ENCODE data around the gene ADCY10. TPM values are rescaled to one million over a fixed set of nuclear protein-coding genes. Genes with fewer than 3 reads are reported as not detected.
"Not testable (repeated sequence)": the region's sequence is repeated elsewhere in the genome, so short reads cannot be mapped to it uniquely, and the experiment has no call there.

The ADCY10 gene
- polyA plus RNA-seq, 1 donor from 2014 or later = 0.09 TPM

DNA sequence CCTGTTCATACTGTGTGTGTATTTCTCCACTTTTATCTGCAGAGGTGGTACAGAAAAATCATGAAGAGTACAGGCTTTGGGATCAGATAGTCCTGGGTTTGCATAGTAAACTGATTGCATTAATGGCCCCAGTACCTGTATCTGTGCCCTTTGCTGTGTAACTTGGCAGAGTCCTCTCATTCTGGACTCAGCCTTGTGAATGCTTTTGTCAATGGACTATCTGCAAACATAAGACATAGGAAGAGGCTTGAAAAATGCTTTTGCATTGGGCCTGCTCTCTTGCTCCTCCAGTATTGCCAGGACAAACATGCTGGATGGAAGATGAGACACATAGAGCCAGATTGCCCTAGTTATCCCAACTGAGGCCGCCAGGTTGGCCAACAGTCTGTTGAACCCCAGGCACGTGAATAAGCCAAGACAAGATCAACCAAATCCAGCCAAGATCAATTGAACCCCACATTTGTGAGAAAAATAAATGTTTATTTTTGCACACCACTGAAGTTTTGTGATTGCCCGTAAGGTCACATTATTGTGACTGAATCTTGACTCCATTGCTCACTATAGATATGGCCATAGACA, 37.2 kb downstream of the ADCY10 start:
- Histone ChIP-seq H3K9ac (ENCODE audit: low read length) (no peak overlapping the region), H3K27ac (ENCODE audit: low read length) (no peak overlapping the region), H3K9me2 (ENCODE audit: insufficient read depth, low read length) (no peaks in the 10 kb centered on the region), H2AFZ (ENCODE audit: low read depth, low read length) (no peak overlapping the region), H3K9me3 (ENCODE audit: low read length) (no peaks in the 10 kb centered on the region), H3K4me2 (ENCODE audit: low read length) (no peak overlapping the region), H3F3A (ENCODE audit: insufficient read depth, low read length, poor library complexity, severe bottlenecking) (no peaks in the 10 kb centered on the region), H3K4me3 (ENCODE audit: low read length) (no peak overlapping the region), H3K79me2 (replicated peaks; ENCODE audit: insufficient read depth, low read length) (no peaks in the 10 kb centered on the region), H3K27me3 (ENCODE audit: insufficient read depth, low read depth, low read length) (no peaks in the 10 kb centered on the region), H4K20me1 (ENCODE audit: insufficient read depth) (no peaks in the 10 kb centered on the region), H3K36me3 (ENCODE audit: insufficient read depth, low read length) (no peaks in the 10 kb centered on the region)
- TF ChIP-seq EP300 (conservative IDR thresholded peaks at IDR 0.05; ENCODE audit: poor library complexity, severe bottlenecking) (no peak), MXI1 (conservative IDR thresholded peaks at IDR 0.05; ENCODE audit: poor library complexity, severe bottlenecking) (no peak), SMC3 (conservative IDR thresholded peaks at IDR 0.05; ENCODE audit: poor library complexity) (no peak), EZH2 (IDR thresholded peaks at IDR 0.05; ENCODE audit: borderline replicate concordance, insufficient read depth, low read length, poor library complexity, severe bottlenecking) (no peak), RAD21 (conservative IDR thresholded peaks at IDR 0.05) (no peak), POLR2AphosphoS5 (IDR thresholded peaks at IDR 0.05) (no peak), TAF1 (IDR thresholded peaks at IDR 0.05; ENCODE audit: low read depth) (no peak)
- TF ChIP-seq, protein P1, sequence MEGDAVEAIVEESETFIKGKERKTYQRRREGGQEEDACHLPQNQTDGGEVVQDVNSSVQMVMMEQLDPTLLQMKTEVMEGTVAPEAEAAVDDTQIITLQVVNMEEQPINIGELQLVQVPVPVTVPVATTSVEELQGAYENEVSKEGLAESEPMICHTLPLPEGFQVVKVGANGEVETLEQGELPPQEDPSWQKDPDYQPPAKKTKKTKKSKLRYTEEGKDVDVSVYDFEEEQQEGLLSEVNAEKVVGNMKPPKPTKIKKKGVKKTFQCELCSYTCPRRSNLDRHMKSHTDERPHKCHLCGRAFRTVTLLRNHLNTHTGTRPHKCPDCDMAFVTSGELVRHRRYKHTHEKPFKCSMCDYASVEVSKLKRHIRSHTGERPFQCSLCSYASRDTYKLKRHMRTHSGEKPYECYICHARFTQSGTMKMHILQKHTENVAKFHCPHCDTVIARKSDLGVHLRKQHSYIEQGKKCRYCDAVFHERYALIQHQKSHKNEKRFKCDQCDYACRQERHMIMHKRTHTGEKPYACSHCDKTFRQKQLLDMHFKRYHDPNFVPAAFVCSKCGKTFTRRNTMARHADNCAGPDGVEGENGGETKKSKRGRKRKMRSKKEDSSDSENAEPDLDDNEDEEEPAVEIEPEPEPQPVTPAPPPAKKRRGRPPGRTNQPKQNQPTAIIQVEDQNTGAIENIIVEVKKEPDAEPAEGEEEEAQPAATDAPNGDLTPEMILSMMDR (IDR thresholded peaks at IDR 0.05; ENCODE audit: poor library complexity, severe bottlenecking) = no peak
- TF ChIP-seq, protein P2, sequence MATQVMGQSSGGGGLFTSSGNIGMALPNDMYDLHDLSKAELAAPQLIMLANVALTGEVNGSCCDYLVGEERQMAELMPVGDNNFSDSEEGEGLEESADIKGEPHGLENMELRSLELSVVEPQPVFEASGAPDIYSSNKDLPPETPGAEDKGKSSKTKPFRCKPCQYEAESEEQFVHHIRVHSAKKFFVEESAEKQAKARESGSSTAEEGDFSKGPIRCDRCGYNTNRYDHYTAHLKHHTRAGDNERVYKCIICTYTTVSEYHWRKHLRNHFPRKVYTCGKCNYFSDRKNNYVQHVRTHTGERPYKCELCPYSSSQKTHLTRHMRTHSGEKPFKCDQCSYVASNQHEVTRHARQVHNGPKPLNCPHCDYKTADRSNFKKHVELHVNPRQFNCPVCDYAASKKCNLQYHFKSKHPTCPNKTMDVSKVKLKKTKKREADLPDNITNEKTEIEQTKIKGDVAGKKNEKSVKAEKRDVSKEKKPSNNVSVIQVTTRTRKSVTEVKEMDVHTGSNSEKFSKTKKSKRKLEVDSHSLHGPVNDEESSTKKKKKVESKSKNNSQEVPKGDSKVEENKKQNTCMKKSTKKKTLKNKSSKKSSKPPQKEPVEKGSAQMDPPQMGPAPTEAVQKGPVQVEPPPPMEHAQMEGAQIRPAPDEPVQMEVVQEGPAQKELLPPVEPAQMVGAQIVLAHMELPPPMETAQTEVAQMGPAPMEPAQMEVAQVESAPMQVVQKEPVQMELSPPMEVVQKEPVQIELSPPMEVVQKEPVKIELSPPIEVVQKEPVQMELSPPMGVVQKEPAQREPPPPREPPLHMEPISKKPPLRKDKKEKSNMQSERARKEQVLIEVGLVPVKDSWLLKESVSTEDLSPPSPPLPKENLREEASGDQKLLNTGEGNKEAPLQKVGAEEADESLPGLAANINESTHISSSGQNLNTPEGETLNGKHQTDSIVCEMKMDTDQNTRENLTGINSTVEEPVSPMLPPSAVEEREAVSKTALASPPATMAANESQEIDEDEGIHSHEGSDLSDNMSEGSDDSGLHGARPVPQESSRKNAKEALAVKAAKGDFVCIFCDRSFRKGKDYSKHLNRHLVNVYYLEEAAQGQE (IDR thresholded peaks at IDR 0.05; ENCODE audit: borderline replicate concordance) = no peak

DNA sequence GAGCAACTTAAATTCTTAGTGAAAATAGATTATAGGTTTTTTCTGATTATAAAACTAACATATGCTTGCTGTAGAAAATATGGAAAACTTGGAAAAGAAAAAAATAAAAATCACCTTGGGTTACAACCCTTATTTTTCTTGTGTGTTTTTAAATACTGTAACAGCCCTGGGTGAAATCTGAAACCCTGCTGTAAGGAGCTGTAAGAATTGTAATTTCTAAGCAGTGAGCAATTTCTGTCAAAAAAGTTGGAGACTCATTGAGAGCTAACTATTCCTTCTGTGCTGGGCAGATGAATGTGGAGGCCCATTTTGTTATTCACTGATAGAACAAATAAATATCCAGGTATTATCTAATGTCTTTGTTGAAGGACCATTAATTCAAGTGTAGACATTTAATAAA, 42.6 kb downstream of the ADCY10 start:
- Histone ChIP-seq H4K20me1 (ENCODE audit: insufficient read depth) (no peaks in the 10 kb centered on the region), H3K27ac (ENCODE audit: low read length) (no peak overlapping the region), H2AFZ (ENCODE audit: low read depth, low read length) (no peak overlapping the region), H3K9me3 (ENCODE audit: low read length) (no peaks in the 10 kb centered on the region), H3K4me3 (ENCODE audit: low read length) (no peak overlapping the region), H3K36me3 (ENCODE audit: insufficient read depth, low read length) (no peaks in the 10 kb centered on the region), H3K79me2 (replicated peaks; ENCODE audit: insufficient read depth, low read length) (no peaks in the 10 kb centered on the region), H3K4me2 (ENCODE audit: low read length) (no peak overlapping the region), H3K9ac (ENCODE audit: low read length) (no peak overlapping the region), H3K9me2 (ENCODE audit: insufficient read depth, low read length) (no peaks in the 10 kb centered on the region), H3K27me3 (ENCODE audit: insufficient read depth, low read depth, low read length) (no peaks in the 10 kb centered on the region), H3F3A (ENCODE audit: insufficient read depth, low read length, poor library complexity, severe bottlenecking) (no peaks in the 10 kb centered on the region)
- TF ChIP-seq TAF1 (IDR thresholded peaks at IDR 0.05; ENCODE audit: low read depth) (no peak), RAD21 (conservative IDR thresholded peaks at IDR 0.05) (no peak), EP300 (conservative IDR thresholded peaks at IDR 0.05; ENCODE audit: poor library complexity, severe bottlenecking) (no peak)
- TF ChIP-seq, protein P1 (IDR thresholded peaks at IDR 0.05; ENCODE audit: poor library complexity, severe bottlenecking) = no peak
- TF ChIP-seq, protein P2 (IDR thresholded peaks at IDR 0.05; ENCODE audit: borderline replicate concordance) = no peak

DNA sequence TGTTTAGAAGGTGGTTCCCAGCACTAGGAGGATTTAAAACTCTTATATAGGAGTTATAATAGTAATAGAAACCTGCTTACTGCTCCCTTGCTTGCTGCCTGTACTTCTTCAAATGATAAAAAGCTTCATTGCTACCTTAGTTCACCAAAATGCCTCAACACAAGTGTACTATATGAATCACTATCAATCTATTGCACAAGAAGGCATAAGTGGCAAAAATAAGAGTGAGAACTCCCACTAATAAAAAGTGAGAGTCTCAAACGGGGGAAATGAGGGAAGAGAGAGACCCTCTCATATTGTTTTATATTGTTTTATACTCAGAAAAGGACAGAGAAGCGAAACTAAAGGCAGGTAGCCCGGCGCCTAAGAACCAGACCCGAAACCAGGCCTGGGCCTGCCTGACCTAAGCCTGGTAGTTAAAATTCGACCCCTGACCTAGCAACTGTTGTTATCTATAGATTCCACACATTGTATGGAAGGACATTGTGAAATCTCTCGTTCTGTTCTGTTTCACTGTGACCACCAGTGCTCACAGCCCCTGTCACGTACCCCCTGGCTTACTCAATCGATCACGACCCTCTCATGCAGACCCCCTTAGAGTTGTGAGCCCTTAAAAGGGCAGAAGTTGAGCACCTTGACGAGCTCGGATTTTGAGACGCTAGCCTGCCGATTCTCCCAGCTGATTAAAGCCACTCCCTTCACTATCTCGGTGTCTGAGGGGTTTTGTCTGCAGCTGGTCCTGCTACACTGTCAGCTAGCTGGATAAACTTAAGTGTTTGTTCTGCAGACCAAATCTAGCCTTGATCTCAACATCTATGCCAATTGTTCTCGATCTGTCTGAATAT, 44.6 kb downstream of the ADCY10 start:
- H3K4me2 ChIP-seq (ENCODE audit: low read length); H3K9me2 ChIP-seq (ENCODE audit: insufficient read depth, low read length); H3K27me3 ChIP-seq (ENCODE audit: insufficient read depth, low read depth, low read length); H3K4me3 ChIP-seq (ENCODE audit: low read length); H3K27ac ChIP-seq (ENCODE audit: low read length); H4K20me1 ChIP-seq (ENCODE audit: insufficient read depth); H2AFZ ChIP-seq (ENCODE audit: low read depth, low read length); H3K9ac ChIP-seq (ENCODE audit: low read length); H3K9me3 ChIP-seq (ENCODE audit: low read length); H3F3A ChIP-seq (ENCODE audit: insufficient read depth, low read length, poor library complexity, severe bottlenecking); H3K36me3 ChIP-seq (ENCODE audit: insufficient read depth, low read length); H3K79me2 ChIP-seq (replicated peaks; ENCODE audit: insufficient read depth, low read length): not testable (repeated sequence)

Data from neural cell (in vitro differentiated cells).